Common myeloid progenitor, CD34-positive (primary cell): ENCODE results near the gene VEGFA.

ENCODE experiments used
- CTCF ChIA-PET: fragments of 350-600 bp; sonication (Branson Sonifier 250); formaldehyde crosslinking; loops from one replicate; lab custom pipeline; 2021; ENCODE audit warnings: antibody characterized with exemption; lab: Charles Lee
- POLR2A ChIA-PET: fragments of 350-600 bp; sonication (Branson Sonifier 250); formaldehyde crosslinking; loops from one replicate; lab custom pipeline; 2021; ENCODE audit warnings: antibody characterized with exemption; lab: Charles Lee
- DNase-seq, 3 donors: peaks; one replicate each; pipeline versions ENCODE4 v3.0.0 to v3.0.0-alpha.2; 2013
- H3K27ac ChIP-seq, 2 experiments: 1 replicate in 1 of 2; 2 replicates in 1 of 2; pipeline ENCODE4 v1.7.0; 2013; ENCODE audit warnings: inconsistent platforms in 2 of 2, low read length in 2 of 2, mild to moderate bottlenecking in 2 of 2, low read depth in 1 of 2, moderate library complexity in 1 of 2; ENCODE audit not compliant: severe bottlenecking in 2 of 2, insufficient read depth in 1 of 2, poor library complexity in 1 of 2
- H3K27me3 ChIP-seq, 5 experiments: replicated peaks in 2 of 5; 1 replicate in 3 of 5; 2 replicates in 2 of 5; pipeline versions ENCODE4 v1.6.1 to v1.7.0; 2013; ENCODE audit warnings: low read length in 4 of 5, mild to moderate bottlenecking in 2 of 5, moderate library complexity in 2 of 5, inconsistent platforms in 1 of 5; ENCODE audit not compliant: insufficient read depth in 5 of 5, control insufficient read depth in 4 of 5
- H3K36me3 ChIP-seq, 4 experiments: 1 replicate in 2 of 4; 2 replicates in 2 of 4; pipeline versions ENCODE4 v1.6.1 to v1.7.0; 2013; ENCODE audit warnings: low read length in 3 of 4, control low read depth in 1 of 4, mild to moderate bottlenecking in 1 of 4; ENCODE audit not compliant: control insufficient read depth in 4 of 4, insufficient read depth in 4 of 4
- H3K4me1 ChIP-seq, 4 experiments: 1 replicate in 3 of 4; 2 replicates in 1 of 4; pipeline versions ENCODE4 v1.6.1 to v1.7.1; 2013; ENCODE audit warnings: low read length in 3 of 4, mild to moderate bottlenecking in 3 of 4, control low read depth in 1 of 4, inconsistent platforms in 1 of 4, moderate library complexity in 1 of 4; ENCODE audit not compliant: control insufficient read depth in 4 of 4, insufficient read depth in 4 of 4; ENCODE audit errors: control extremely low read depth in 1 of 4
- H3K4me3 ChIP-seq, 7 experiments: 1 replicate in 4 of 7; 2 replicates in 3 of 7; pipeline versions ENCODE4 v1.5.1 to v1.7.0; 2013; ENCODE audit warnings: mild to moderate bottlenecking in 7 of 7, low read length in 6 of 7, moderate library complexity in 6 of 7, inconsistent platforms in 2 of 7, low read depth in 2 of 7, control low read depth in 1 of 7; ENCODE audit not compliant: insufficient read depth in 4 of 7, control insufficient read depth in 1 of 7; ENCODE audit errors: extremely low read depth in 1 of 7
- H3K9me3 ChIP-seq, 5 experiments: 1 replicate in 4 of 5; 2 replicates in 1 of 5; pipeline versions ENCODE4 v1.6.1 to v1.7.1; 2013; ENCODE audit warnings: low read length in 4 of 5, mild to moderate bottlenecking in 2 of 5, inconsistent platforms in 1 of 5, low read depth in 1 of 5, moderate library complexity in 1 of 5; ENCODE audit not compliant: control insufficient read depth in 4 of 5, insufficient read depth in 2 of 5; ENCODE audit errors: control extremely low read depth in 1 of 5
- WGBS: methylation state at CpG from one replicate; pipeline ENCODE4 v1.1.5; 2013; ENCODE audit not compliant: insufficient coverage; 5-methylcytosine and 5-hydroxymethylcytosine counted together

The VEGFA gene

GRCh38 chr6:43738877-43739641, 31.0 kb upstream of the VEGFA start:
- CTCF ChIA-PET: interaction anchor here (1.3 to 2.1 kb wide), 5 partner anchors 9 to 34 kb away, joined by 4 to 7 read pairs (median 5); no protein-coding TSS in a partner anchor
- H3K9me3 ChIP-seq: no peaks in the 10 kb centered on the region
- peaks cover 2 to 26% (median 19%) of the 10 kb centered on the region in 4 experiments for H3K4me1 ChIP-seq
- 100% methylated on average over 8 of the region's 11 CpGs for WGBS
- no peak overlapping the region for H3K27ac ChIP-seq
- POLR2A ChIA-PET: no interaction called here
- no peak overlapping the region for H3K4me3 ChIP-seq
- no peaks in the 10 kb centered on the region for H3K36me3 ChIP-seq
- no peaks in the 10 kb centered on the region for H3K27me3 ChIP-seq
- no peak for DNase-seq

- CTCF ChIA-PET: interaction anchor here (1.3 to 2.1 kb wide), 5 partner anchors 8 to 34 kb away, joined by 4 to 7 read pairs (median 5); no protein-coding TSS in a partner anchor
- WGBS: 95% methylated on average over 3 of the region's 4 CpGs
Measured at GRCh38 chr6:43739642-43740091, 30.3 kb upstream of the VEGFA start.

GRCh38 chr6:43740321-43740960, 29.6 kb upstream of the VEGFA start:
- peaks cover 0 to 17% (median 7%) of the 10 kb centered on the region in 4 experiments for H3K4me1 ChIP-seq
- no peak overlapping the region for H3K27ac ChIP-seq
- WGBS: 89% methylated on average over 3 of the region's 6 CpGs
- H3K4me3 ChIP-seq: no peak overlapping the region
- no peaks in the 10 kb centered on the region for H3K9me3 ChIP-seq
- POLR2A ChIA-PET: interaction anchor here (0.6 kb wide), 1 partner anchor 1287 kb away, joined by 3 read pairs; no protein-coding TSS in a partner anchor
- no peak for DNase-seq
- H3K27me3 ChIP-seq: no peaks in the 10 kb centered on the region
- CTCF ChIA-PET: interaction anchor here (1.0 to 2.1 kb wide), 6 partner anchors 8 to 33 kb away, joined by 3 to 7 read pairs (median 5); no protein-coding TSS in a partner anchor
- H3K36me3 ChIP-seq: no peaks in the 10 kb centered on the region

More at GRCh38 chr6:43739642-43740091, 30.3 kb upstream of the VEGFA start:
- H3K4me1 ChIP-seq: peaks cover 0 to 20% (median 13%) of the 10 kb centered on the region in 4 experiments
- H3K9me3 ChIP-seq: no peaks in the 10 kb centered on the region
- DNase-seq: no peak
- no peaks in the 10 kb centered on the region for H3K27me3 ChIP-seq
- POLR2A ChIA-PET: interaction anchor here (0.6 kb wide), 1 partner anchor 1286 kb away, joined by 3 read pairs; no protein-coding TSS in a partner anchor
- H3K36me3 ChIP-seq: no peaks in the 10 kb centered on the region
- H3K27ac ChIP-seq: no peak overlapping the region
- H3K4me3 ChIP-seq: no peak overlapping the region

GRCh38 chr6:43740961-43741764, 28.8 kb upstream of the VEGFA start:
- no peak for DNase-seq
- Histone ChIP-seq H3K27ac (no peak overlapping the region), H3K4me1 (peaks cover 0 to 19% (median 1%) of the 10 kb centered on the region in 4 experiments), H3K4me3 (no peak overlapping the region), H3K36me3 (no peaks in the 10 kb centered on the region), H3K9me3 (no peaks in the 10 kb centered on the region), H3K27me3 (no peaks in the 10 kb centered on the region)
- CTCF ChIA-PET: interaction anchor here (1.0 to 2.1 kb wide), 2 partner anchors 8 to 32 kb away, joined by 3 to 7 read pairs; no protein-coding TSS in a partner anchor
- 86% methylated on average over 3 of the region's 6 CpGs for WGBS
- POLR2A ChIA-PET: no interaction called here

- CTCF ChIA-PET: interaction anchor here (8.7 kb wide), 1 partner anchor 18 kb away, joined by 58 read pairs; no protein-coding TSS in a partner anchor
- H3K9me3 ChIP-seq: no peaks in the 10 kb centered on the region
- WGBS: 80% methylated on average over 1 of the region's 2 CpGs
- DNase-seq: no peak
- H3K27me3 ChIP-seq: no peaks in the 10 kb centered on the region
- H3K36me3 ChIP-seq: no peaks in the 10 kb centered on the region
- H3K4me3 ChIP-seq: no peak overlapping the region
- POLR2A ChIA-PET: no interaction called here
- no peak overlapping the region for H3K27ac ChIP-seq
- peaks cover 0 to 24% (median 1%) of the 10 kb centered on the region in 4 experiments for H3K4me1 ChIP-seq
Measured at GRCh38 chr6:43741829-43742228, 28.2 kb upstream of the VEGFA start.

GRCh38 chr6:43742285-43742684, 27.7 kb upstream of the VEGFA start:
- peaks cover 0 to 22% (median 1%) of the 10 kb centered on the region in 4 experiments for H3K4me1 ChIP-seq
- no peak for DNase-seq
- POLR2A ChIA-PET: interaction anchor here (0.5 kb wide), 1 partner anchor 48 kb away, joined by 4 read pairs; no protein-coding TSS in a partner anchor
- CTCF ChIA-PET: interaction anchor here (0.8 to 8.7 kb wide), 2 partner anchors 17 to 22 kb away, joined by 3 to 58 read pairs; no protein-coding TSS in a partner anchor
- H3K4me3 ChIP-seq: no peak overlapping the region
- no peak overlapping the region for H3K27ac ChIP-seq
- no peaks in the 10 kb centered on the region for H3K9me3 ChIP-seq
- no peaks in the 10 kb centered on the region for H3K36me3 ChIP-seq
- no peaks in the 10 kb centered on the region for H3K27me3 ChIP-seq
- 93% methylated on average over 3 of the region's 3 CpGs for WGBS
